ENCODE measurements around the gene URI1. TPM values are rescaled to one million over a fixed set of nuclear protein-coding genes. Genes with fewer than 3 reads are reported as not detected.

URI1 gene
- total and polyA plus RNA-seq, 10 donors: 23.8 to 64.6 (median 52.4) TPM

GRCh38 chr19:30022659-30023058 is 80.6 kb downstream of the URI1 start:
- H3K4me3 ChIP-seq: no peak overlapping the region
- H3K27ac ChIP-seq: no peak overlapping the region
- TF ChIP-seq CTCF (IDR thresholded peaks at IDR 0.05 in 8 of 11, conservative IDR thresholded peaks at IDR 0.05 in 3 of 11): no peak
- no peak for TF ChIP-seq POLR2AphosphoS5 (IDR thresholded peaks at IDR 0.05)
- TF ChIP-seq POLR2A (IDR thresholded peaks at IDR 0.05): no peak
- H3K4me1 ChIP-seq: peaks cover 0 to 11% (median 0%) of the 10 kb centered on the region in 6 donors
- H3K27me3 ChIP-seq (replicated peaks in 1 of 7): no peaks in the 10 kb centered on the region
- 95 to 100% (median 96%) methylated on average over 1 of the region's 1 CpG for WGBS, 5 donors
- no peak for DNase-seq
- peaks cover 0 to 15% (median 0%) of the 10 kb centered on the region in 6 donors for H3K36me3 ChIP-seq
- intact Hi-C loops (cut with DNase I; ENCODE audit: low total_unique reads): no loop called here
- peaks cover 0 to 5% (median 0%) of the 10 kb centered on the region in 8 donors for H3K9me3 ChIP-seq

- TF ChIP-seq CTCF (IDR thresholded peaks at IDR 0.05 in 8 of 11, conservative IDR thresholded peaks at IDR 0.05 in 3 of 11): no peak
- TF ChIP-seq POLR2A (IDR thresholded peaks at IDR 0.05): no peak
- no peak for TF ChIP-seq POLR2AphosphoS5 (IDR thresholded peaks at IDR 0.05)
- no peak overlapping the region for H3K4me3 ChIP-seq
- intact Hi-C loops (cut with DNase I; ENCODE audit: low total_unique reads): no loop called here
- H3K27ac ChIP-seq: no peak overlapping the region
- peaks cover 0 to 16% (median 0%) of the 10 kb centered on the region in 6 donors for H3K4me1 ChIP-seq
- H3K36me3 ChIP-seq: peaks cover 0 to 11% (median 0%) of the 10 kb centered on the region in 6 donors
- H3K9me3 ChIP-seq: peaks cover 0 to 5% (median 0%) of the 10 kb centered on the region in 8 donors
- DNase-seq: no peak
- H3K27me3 ChIP-seq (replicated peaks in 1 of 7): no peaks in the 10 kb centered on the region
Observed at GRCh38 chr19:30023330-30023729, 81.3 kb downstream of the URI1 start.

- H3K4me1 ChIP-seq: peaks cover 0 to 19% (median 0%) of the 10 kb centered on the region in 6 donors
- peaks cover 0 to 6% (median 0%) of the 10 kb centered on the region in 6 donors for H3K36me3 ChIP-seq
- H3K27ac ChIP-seq: no peak overlapping the region
- intact Hi-C loops (cut with DNase I; ENCODE audit: low total_unique reads): no loop called here
- no peaks in the 10 kb centered on the region for H3K27me3 ChIP-seq (replicated peaks in 1 of 7)
- peaks cover 0 to 5% (median 0%) of the 10 kb centered on the region in 8 donors for H3K9me3 ChIP-seq
- DNase-seq: no peak
- no peak for TF ChIP-seq CTCF (IDR thresholded peaks at IDR 0.05 in 8 of 11, conservative IDR thresholded peaks at IDR 0.05 in 3 of 11)
- H3K4me3 ChIP-seq: no peak overlapping the region
Observed at GRCh38 chr19:30024091-30024490, 82.1 kb downstream of the URI1 start.

- peaks cover 0 to 19% (median 0%) of the 10 kb centered on the region in 6 donors for H3K4me1 ChIP-seq
- intact Hi-C loops (cut with DNase I; ENCODE audit: low total_unique reads): no loop called here
- no peak overlapping the region for H3K4me3 ChIP-seq
- peaks cover 0 to 5% (median 0%) of the 10 kb centered on the region in 8 donors for H3K9me3 ChIP-seq
- no peak for TF ChIP-seq POLR2A (IDR thresholded peaks at IDR 0.05)
- H3K27me3 ChIP-seq (replicated peaks in 1 of 7): no peaks in the 10 kb centered on the region
- H3K27ac ChIP-seq: no peak overlapping the region
- 94 to 97% (median 96%) methylated on average over 1 of the region's 1 CpG for WGBS, 5 donors
- DNase-seq: no peak
- H3K36me3 ChIP-seq: peaks cover 0 to 20% (median 0%) of the 10 kb centered on the region in 6 donors
Observed at GRCh38 chr19:30026933-30027332, 84.9 kb downstream of the URI1 start.

Measured in spleen (tissue), 11 donors.